H9 (cell line): Measurements from ENCODE around the gene NPTX2. TPM values are rescaled to one million over a fixed set of nuclear protein-coding genes. Genes with fewer than 3 reads are reported as not detected.

Source experiments
- DNase-seq: peaks from one replicate; pipeline ENCODE4 v3.0.0-alpha.2; 2017
- H2AFZ ChIP-seq: one replicate; pipeline ENCODE4 v1.6.1; 2013; ENCODE audit warnings: mild to moderate bottlenecking, low read length, control low read depth, moderate library complexity
- H2AK5ac ChIP-seq: 2 replicates; pipeline ENCODE4 v1.6.1; 2013; ENCODE audit warnings: low read length, control low read depth, mixed read lengths; ENCODE audit not compliant: insufficient read length
- H2BK120ac ChIP-seq: one replicate; pipeline ENCODE4 v1.6.1; 2013; ENCODE audit warnings: low read depth, mild to moderate bottlenecking, low read length, control low read depth, inconsistent platforms; ENCODE audit not compliant: poor library complexity, severe bottlenecking
- H2BK12ac ChIP-seq: 2 replicates; pipeline ENCODE4 v1.6.1; 2013; ENCODE audit warnings: low read length, control low read depth, mixed read lengths, low read depth; ENCODE audit not compliant: insufficient read length
- H2BK15ac ChIP-seq: 2 replicates; pipeline ENCODE4 v1.6.1; 2013; ENCODE audit warnings: low read depth, low read length, control low read depth
- H2BK20ac ChIP-seq: one replicate; pipeline ENCODE4 v1.6.1; 2013; ENCODE audit warnings: low read depth, mild to moderate bottlenecking, low read length, control low read depth, inconsistent platforms; ENCODE audit not compliant: poor library complexity, severe bottlenecking
- H2BK5ac ChIP-seq: 2 replicates; pipeline ENCODE4 v1.6.1; 2013; ENCODE audit warnings: low read length, control low read depth, mixed read lengths; ENCODE audit not compliant: insufficient read length
- H3K14ac ChIP-seq: 2 replicates; pipeline ENCODE4 v1.6.1; 2013; ENCODE audit warnings: low read length, control low read depth; ENCODE audit not compliant: insufficient read depth
- H3K18ac ChIP-seq: 2 replicates; pipeline ENCODE4 v1.6.1; 2013; ENCODE audit warnings: low read depth, mild to moderate bottlenecking, mixed read lengths, low read length, control low read depth; ENCODE audit not compliant: insufficient read length
- H3K23ac ChIP-seq: 2 replicates; pipeline ENCODE4 v1.6.1; 2013; ENCODE audit warnings: low read length, control low read depth, mixed read lengths, low read depth; ENCODE audit not compliant: insufficient read length
- H3K23me2 ChIP-seq: 2 replicates; pipeline ENCODE4 v1.6.1; 2013; ENCODE audit warnings: low read depth, mild to moderate bottlenecking, mixed read lengths, low read length, control low read depth; ENCODE audit not compliant: insufficient read length, poor library complexity, severe bottlenecking
- H3K27ac ChIP-seq: 2 replicates; pipeline ENCODE4 v1.5.1; 2013; ENCODE audit warnings: low read length, control low read depth, mixed read lengths, low read depth; ENCODE audit not compliant: insufficient read length
- H3K27me3 ChIP-seq: 2 replicates; pipeline ENCODE4 v1.6.1; 2013; ENCODE audit warnings: low read length, control low read depth, inconsistent platforms; ENCODE audit not compliant: insufficient read depth
- H3K4ac ChIP-seq: 2 replicates; pipeline ENCODE4 v1.6.1; 2013; ENCODE audit warnings: low read depth, mild to moderate bottlenecking, control low read depth, inconsistent platforms, low read length, moderate library complexity
- H3K4me1 ChIP-seq: 2 replicates; pipeline ENCODE4 v1.6.1; 2013; ENCODE audit warnings: low read length, control low read depth, inconsistent platforms; ENCODE audit not compliant: insufficient read depth
- H3K4me2 ChIP-seq: 2 replicates; pipeline ENCODE4 v1.6.1; 2013; ENCODE audit warnings: low read length, control low read depth, mixed read lengths; ENCODE audit not compliant: insufficient read length, insufficient read depth
- H3K56ac ChIP-seq: 2 replicates; pipeline ENCODE4 v1.6.1; 2013; ENCODE audit warnings: low read depth, mild to moderate bottlenecking, mixed read lengths, low read length, control low read depth; ENCODE audit not compliant: insufficient read length
- H3K79me1 ChIP-seq: 2 replicates; pipeline ENCODE4 v1.6.1; 2013; ENCODE audit warnings: low read depth, mild to moderate bottlenecking, moderate library complexity, low read length, control low read depth, inconsistent platforms; ENCODE audit not compliant: insufficient read depth, poor library complexity, severe bottlenecking
- H3K79me2 ChIP-seq: 2 replicates; pipeline ENCODE4 v1.6.1; 2013; ENCODE audit warnings: low read length, control low read depth, inconsistent platforms; ENCODE audit not compliant: insufficient read depth
- H3K9ac ChIP-seq: 2 replicates; pipeline ENCODE4 v1.6.1; 2013; ENCODE audit warnings: low read length, control low read depth, mixed read lengths; ENCODE audit not compliant: insufficient read length; ENCODE audit errors: extremely low read depth
- H3K9me3 ChIP-seq: one replicate; pipeline ENCODE4 v1.6.1; 2013; ENCODE audit warnings: low read depth, low read length, inconsistent platforms; ENCODE audit not compliant: control insufficient read depth
- H3T11ph ChIP-seq: one replicate; pipeline ENCODE4 v1.6.1; 2013; ENCODE audit warnings: mild to moderate bottlenecking, low read length, control low read depth, inconsistent platforms
- H4K20me1 ChIP-seq: one replicate; pipeline ENCODE4 v1.6.1; 2013; ENCODE audit not compliant: control insufficient read depth, insufficient read length, insufficient read depth
- H4K5ac ChIP-seq: 2 replicates; pipeline ENCODE4 v1.6.1; 2013; ENCODE audit warnings: low read depth, mild to moderate bottlenecking, mixed read lengths, low read length, control low read depth; ENCODE audit not compliant: insufficient read length
- H4K8ac ChIP-seq: replicated peaks from 2 replicates; pipeline ENCODE4 v1.6.1; 2013; ENCODE audit warnings: low read length, control low read depth, mixed read lengths, low read depth; ENCODE audit not compliant: insufficient read length
- H4K91ac ChIP-seq: 2 replicates; pipeline ENCODE4 v1.6.1; 2013; ENCODE audit warnings: low read depth, mild to moderate bottlenecking, moderate library complexity, mixed read lengths, low read length, control low read depth; ENCODE audit not compliant: insufficient read length
- H3K27ac Mint-ChIP-seq, 3 experiments: 2 replicates in 2 of 3; 3 replicates in 1 of 3; pipeline ENCODE4 v1.8.0; 2020 to 2021; ENCODE audit warnings: mixed read lengths in 3 of 3, mild to moderate bottlenecking in 1 of 3, moderate library complexity in 1 of 3
- H3K27me3 Mint-ChIP-seq: 2 replicates; pipeline ENCODE4 v1.8.0; 2021; ENCODE audit warnings: low read depth, mild to moderate bottlenecking, moderate library complexity, mixed read lengths
- H3K36me3 Mint-ChIP-seq, 3 experiments: 2 replicates in 2 of 3; 3 replicates in 1 of 3; pipeline ENCODE4 v1.8.0; 2020 to 2021; ENCODE audit warnings: low read depth in 3 of 3, mixed read lengths in 3 of 3; ENCODE audit not compliant: insufficient read depth in 1 of 3
- H3K4me1 Mint-ChIP-seq, 2 experiments: 2 replicates each; pipeline ENCODE4 v1.8.0; 2020; ENCODE audit warnings: mixed read lengths in 2 of 2
- H3K4me3 Mint-ChIP-seq, 2 experiments: 2 replicates in 1 of 2; 3 replicates in 1 of 2; pipeline ENCODE4 v1.8.0; 2020 to 2021; ENCODE audit warnings: mild to moderate bottlenecking in 2 of 2, mixed read lengths in 2 of 2, moderate library complexity in 1 of 2
- H3K9me3 Mint-ChIP-seq, 2 experiments: 2 replicates in 1 of 2; 3 replicates in 1 of 2; pipeline ENCODE4 v1.8.0; 2020; ENCODE audit warnings: mild to moderate bottlenecking in 2 of 2, mixed read lengths in 2 of 2, moderate library complexity in 1 of 2
- WGBS: extraction: QIAGEN DNeasy Blood & Tissue Kit; methylation state at CpG from one replicate; pipeline ENCODE4 v1.1.7; 2013; ENCODE audit warnings: missing lambda C conversion rate, low lambda C conversion rate, mixed read lengths; ENCODE audit not compliant: insufficient read length; ENCODE audit errors: extremely low coverage; 5-methylcytosine and 5-hydroxymethylcytosine counted together
- total RNA-seq: library from RNA; stranded (reverse); gene quantifications from 2 replicates; pipeline ENCODE4 v1.2.1, GENCODE V29; 2021
- TF ChIP-seq, protein P1 (sequence below): fragments of 200-600 bp; sonication (generic); conservative IDR thresholded peaks from 3 replicates; pipeline ENCODE4 v1.8.0; 2021; ENCODE audit warnings: antibody characterized with exemption, mild to moderate bottlenecking

Gene NPTX2
- total RNA-seq, 1 experiment from 2014 or later = 8.4 TPM

DNA sequence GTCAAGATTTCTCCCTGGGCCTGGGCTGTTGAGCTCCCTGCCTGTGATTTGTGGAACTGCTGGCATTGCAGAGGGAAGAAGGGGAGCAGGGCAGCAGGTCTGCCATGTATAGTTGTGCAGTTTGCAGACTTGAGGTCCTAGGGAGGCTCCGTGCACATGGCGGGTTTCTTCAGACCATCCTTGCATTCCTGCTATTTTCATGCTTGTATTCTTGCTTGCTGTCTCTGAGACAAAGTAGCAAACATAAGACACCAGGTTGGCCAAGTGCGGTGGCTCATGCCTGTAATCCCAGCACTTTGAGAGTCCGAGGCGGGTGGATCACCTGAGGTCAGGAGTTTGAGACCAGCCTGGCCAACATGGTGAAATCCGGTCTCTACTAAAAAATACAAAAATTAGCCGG lies 61.1 kb downstream of the NPTX2 start:
- Histone ChIP-seq H3K14ac (no peak overlapping the region; the same call in 1 of the 2 replicates), H4K8ac (no peak overlapping the region), H4K5ac (no peak overlapping the region), H3K4me1 (no peaks in the 10 kb centered on the region; the same call in 1 of the 2 replicates), H2AFZ (no peak overlapping the region), H2BK120ac (no peak overlapping the region), H3K18ac (no peak overlapping the region), H4K20me1 (no peaks in the 10 kb centered on the region), H2BK15ac (no peak overlapping the region), H2BK20ac (no peak overlapping the region), H3K27me3 (no peaks in the 10 kb centered on the region), H3K23me2 (no peaks in the 10 kb centered on the region), H3K79me2 (no peaks in the 10 kb centered on the region), H2BK12ac (no peak overlapping the region), H3K27ac (no peak overlapping the region), H3T11ph (no peak overlapping the region), H3K9ac (no peak overlapping the region), H3K56ac (no peak overlapping the region), H3K4me2 (no peak overlapping the region), H2BK5ac (no peak overlapping the region), H3K79me1 (no peaks in the 10 kb centered on the region), H4K91ac (no peak overlapping the region), H3K4ac (no peak overlapping the region), H3K9me3 (no peaks in the 10 kb centered on the region), H2AK5ac (no peak overlapping the region), H3K23ac (no peak overlapping the region)
- no peak for DNase-seq
- Mint-ChIP-seq H3K36me3 (no peaks in the 10 kb centered on the region), H3K9me3 (peaks cover 0 to 4% of the 10 kb centered on the region in 2 experiments; a peak in 3 of 5 replicates), H3K4me3 (no peak overlapping the region), H3K4me1 (no peaks in the 10 kb centered on the region), H3K27me3 (peaks cover 44% of the 10 kb centered on the region), H3K27ac (no peak overlapping the region)
- no CpG with 5 or more reads among the region's 7 CpGs for WGBS
- TF ChIP-seq, protein P1, sequence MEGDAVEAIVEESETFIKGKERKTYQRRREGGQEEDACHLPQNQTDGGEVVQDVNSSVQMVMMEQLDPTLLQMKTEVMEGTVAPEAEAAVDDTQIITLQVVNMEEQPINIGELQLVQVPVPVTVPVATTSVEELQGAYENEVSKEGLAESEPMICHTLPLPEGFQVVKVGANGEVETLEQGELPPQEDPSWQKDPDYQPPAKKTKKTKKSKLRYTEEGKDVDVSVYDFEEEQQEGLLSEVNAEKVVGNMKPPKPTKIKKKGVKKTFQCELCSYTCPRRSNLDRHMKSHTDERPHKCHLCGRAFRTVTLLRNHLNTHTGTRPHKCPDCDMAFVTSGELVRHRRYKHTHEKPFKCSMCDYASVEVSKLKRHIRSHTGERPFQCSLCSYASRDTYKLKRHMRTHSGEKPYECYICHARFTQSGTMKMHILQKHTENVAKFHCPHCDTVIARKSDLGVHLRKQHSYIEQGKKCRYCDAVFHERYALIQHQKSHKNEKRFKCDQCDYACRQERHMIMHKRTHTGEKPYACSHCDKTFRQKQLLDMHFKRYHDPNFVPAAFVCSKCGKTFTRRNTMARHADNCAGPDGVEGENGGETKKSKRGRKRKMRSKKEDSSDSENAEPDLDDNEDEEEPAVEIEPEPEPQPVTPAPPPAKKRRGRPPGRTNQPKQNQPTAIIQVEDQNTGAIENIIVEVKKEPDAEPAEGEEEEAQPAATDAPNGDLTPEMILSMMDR = no peak

Other genes starting within 250 kb of the NPTX2 start
- 25.9 and 29.9 TPM in 2 replicates for gene BAIAP2L1, start 216.2 kb upstream of the NPTX2 start, total RNA-seq